Measurements from ENCODE around the gene HMOX2.
A peak's percentile ranks its signal among the peaks of the same experiment; 100 is the strongest.

The HMOX2 gene

GRCh38 chr16:4525069-4525468 lies 48.9 kb downstream of the HMOX2 start:
- no peak for DNase-seq (ENCODE audit: low read depth)
- in situ Hi-C loops (cut with HindIII; ENCODE audit: low sequenced_read_pairs) = no loop called here
- H3K4me3 ChIP-seq (ENCODE audit: low read depth, low read length) = no peak overlapping the region
- TF ChIP-seq CTCF (IDR thresholded peaks at IDR 0.05; ENCODE audit: low read depth, low read length, missing control alignments) = no peak

- no peak for DNase-seq (ENCODE audit: low read depth)
- no peak overlapping the region for H3K4me3 ChIP-seq (ENCODE audit: low read depth, low read length)
- in situ Hi-C loops (cut with HindIII; ENCODE audit: low sequenced_read_pairs) = no loop called here
- TF ChIP-seq CTCF (IDR thresholded peaks at IDR 0.05; ENCODE audit: low read depth, low read length, missing control alignments) = no peak
These were observed 49.6 kb downstream of the HMOX2 start for GRCh38 chr16:4525634-4526277.

- in situ Hi-C loops (cut with HindIII; ENCODE audit: low sequenced_read_pairs) = no loop called here
- TF ChIP-seq CTCF (IDR thresholded peaks at IDR 0.05; ENCODE audit: low read depth, low read length, missing control alignments) = peak; percentile 10
- no peak overlapping the region for H3K4me3 ChIP-seq (ENCODE audit: low read depth, low read length)
- DNase-seq (ENCODE audit: low read depth) = peak; percentile 29
These were observed 53.2 kb downstream of the HMOX2 start for GRCh38 chr16:4529085-4530060.

- no peak for TF ChIP-seq CTCF (IDR thresholded peaks at IDR 0.05; ENCODE audit: low read depth, low read length, missing control alignments)
- in situ Hi-C loops (cut with HindIII; ENCODE audit: low sequenced_read_pairs) = no loop called here
These were observed 55.6 kb downstream of the HMOX2 start for GRCh38 chr16:4531811-4532210.

GRCh38 chr16:4532238-4532637 lies 56.0 kb downstream of the HMOX2 start:
- TF ChIP-seq CTCF (IDR thresholded peaks at IDR 0.05; ENCODE audit: low read depth, low read length, missing control alignments) = no peak
- DNase-seq (ENCODE audit: low read depth) = no peak
- in situ Hi-C loops (cut with HindIII; ENCODE audit: low sequenced_read_pairs) = no loop called here
- no peak overlapping the region for H3K4me3 ChIP-seq (ENCODE audit: low read depth, low read length)

More at GRCh38 chr16:4531811-4532210, 55.6 kb downstream of the HMOX2 start:
- no peak overlapping the region for H3K4me3 ChIP-seq (ENCODE audit: low read depth, low read length)
- DNase-seq (ENCODE audit: low read depth) = no peak

GRCh38 chr16:4533490-4533889 lies 57.3 kb downstream of the HMOX2 start:
- no peak for DNase-seq (ENCODE audit: low read depth)
- TF ChIP-seq CTCF (IDR thresholded peaks at IDR 0.05; ENCODE audit: low read depth, low read length, missing control alignments) = no peak
- no peak overlapping the region for H3K4me3 ChIP-seq (ENCODE audit: low read depth, low read length)
- in situ Hi-C loops (cut with HindIII; ENCODE audit: low sequenced_read_pairs) = no loop called here

All from astrocyte of the cerebellum (primary cell).